ENCODE results near the gene ISCA2.

The ISCA2 gene

DNA sequence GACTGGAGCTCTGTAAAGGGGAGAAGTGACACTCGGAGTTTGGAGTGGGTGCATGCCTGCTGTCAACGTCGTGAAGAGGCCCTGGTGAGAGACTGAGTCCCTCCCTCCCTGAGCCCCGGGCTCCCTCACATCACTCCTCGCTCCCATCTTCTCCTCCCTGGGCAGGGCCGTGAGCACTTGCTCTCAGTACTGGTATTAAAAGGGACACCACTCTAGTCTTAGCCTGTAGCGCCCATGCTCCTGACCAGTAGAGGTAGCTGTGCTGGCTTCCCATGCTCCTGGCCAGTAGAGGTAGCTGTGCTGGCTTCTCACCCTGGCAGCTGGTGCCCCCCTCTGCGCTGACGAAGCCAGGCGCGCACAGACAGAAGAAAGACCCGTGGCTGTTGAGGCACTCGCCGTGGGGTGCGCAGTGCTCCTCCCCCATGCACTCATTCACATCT is 14.7 kb downstream of the ISCA2 start:
- Histone ChIP-seq H3K4me1 (ENCODE audit: control insufficient read depth, insufficient read depth, low read length, unreplicated experiment) (peaks cover 20% of the 10 kb centered on the region), H2AFZ (ENCODE audit: low read length, unreplicated experiment) (no peak overlapping the region), H3K27me3 (ENCODE audit: insufficient read depth, low read length) (no peaks in the 10 kb centered on the region), H3K27ac (ENCODE audit: low read depth, low read length) (no peak overlapping the region), H3K36me3 (ENCODE audit: insufficient read depth, low read length) (peaks cover 3% of the 10 kb centered on the region; the same call in 1 of the 2 replicates), H3K79me2 (ENCODE audit: control insufficient read depth, insufficient read depth, low read length, unreplicated experiment) (no peaks in the 10 kb centered on the region), H3K4me3 (ENCODE audit: low read depth, low read length) (no peak overlapping the region)

DNA sequence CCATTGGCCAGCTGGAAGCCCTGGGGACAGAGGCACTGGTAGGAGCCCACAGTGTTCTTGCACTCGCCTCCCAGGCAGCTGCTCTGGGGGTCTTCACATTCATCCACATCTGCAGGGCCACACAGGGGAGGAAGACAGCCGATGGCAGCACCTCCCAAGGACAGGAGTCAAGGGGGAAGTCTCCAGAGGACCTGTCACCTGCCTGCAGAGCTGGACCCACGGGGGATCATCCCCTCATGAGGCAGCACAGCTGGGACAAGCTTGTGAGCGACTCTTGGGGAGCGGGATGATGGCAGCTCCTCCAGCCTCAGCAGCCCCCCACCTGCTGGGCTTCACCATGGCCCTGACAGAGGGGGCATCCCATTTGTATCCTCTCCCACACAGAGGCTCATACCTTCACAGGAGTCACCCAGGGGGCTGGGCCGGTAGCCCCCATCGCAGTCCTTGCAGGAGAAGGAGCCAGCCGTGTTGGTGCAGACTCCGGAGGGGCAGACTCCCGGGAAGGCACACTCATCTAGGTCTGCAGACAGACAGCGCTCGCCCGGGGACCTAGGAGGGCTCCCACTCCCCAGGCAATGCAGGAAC is 15.4 kb downstream of the ISCA2 start:
- Histone ChIP-seq H3K36me3 (ENCODE audit: insufficient read depth, low read length) (peaks cover 6% of the 10 kb centered on the region; the same call in 1 of the 2 replicates), H3K79me2 (ENCODE audit: control insufficient read depth, insufficient read depth, low read length, unreplicated experiment) (no peaks in the 10 kb centered on the region), H2AFZ (ENCODE audit: low read length, unreplicated experiment) (no peak overlapping the region), H3K4me1 (ENCODE audit: control insufficient read depth, insufficient read depth, low read length, unreplicated experiment) (peaks cover 20% of the 10 kb centered on the region), H3K27ac (ENCODE audit: low read depth, low read length) (no peak overlapping the region), H3K27me3 (ENCODE audit: insufficient read depth, low read length) (no peaks in the 10 kb centered on the region), H3K4me3 (ENCODE audit: low read depth, low read length) (no peak overlapping the region)

DNA sequence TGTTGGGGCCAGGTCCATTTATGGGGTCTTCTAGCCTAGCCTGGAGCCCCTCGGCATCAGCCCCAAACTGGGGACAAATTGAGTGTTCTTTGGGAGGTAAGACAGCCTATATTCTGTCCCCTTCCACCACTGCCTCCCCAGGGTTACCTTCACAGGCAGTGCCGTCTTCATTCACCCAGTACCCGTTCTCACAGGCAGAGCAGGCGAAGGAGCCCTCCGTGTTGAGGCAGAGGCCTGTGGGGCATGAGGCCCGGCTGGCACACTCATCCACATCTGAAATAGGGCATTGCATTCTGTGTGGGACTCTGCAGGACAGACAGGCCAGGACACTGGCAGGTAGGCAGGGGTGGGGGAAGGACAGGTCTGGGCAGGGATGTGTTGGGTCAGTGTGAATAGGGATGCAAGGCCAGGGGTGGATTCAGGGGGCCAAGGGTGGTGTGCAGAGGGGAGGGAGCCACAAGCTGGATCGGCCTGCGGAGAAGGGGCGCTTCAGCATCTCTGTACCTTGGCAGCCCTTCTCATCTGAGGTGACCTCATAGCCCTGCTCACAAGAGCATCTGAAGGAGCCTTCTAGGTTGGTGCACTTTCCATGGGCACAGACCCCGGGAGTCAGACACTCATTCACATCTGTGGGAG is 16.1 kb downstream of the ISCA2 start:
- no peaks in the 10 kb centered on the region for H3K79me2 ChIP-seq (ENCODE audit: control insufficient read depth, insufficient read depth, low read length, unreplicated experiment)
- H3K36me3 ChIP-seq (ENCODE audit: insufficient read depth, low read length): peaks cover 13% of the 10 kb centered on the region; the same call in 1 of the 2 replicates
- no peak overlapping the region for H2AFZ ChIP-seq (ENCODE audit: low read length, unreplicated experiment)
- no peak overlapping the region for H3K4me3 ChIP-seq (ENCODE audit: low read depth, low read length)
- peak overlapping the region; percentile 66 for H3K27ac ChIP-seq (ENCODE audit: low read depth, low read length)
- H3K4me1 ChIP-seq (ENCODE audit: control insufficient read depth, insufficient read depth, low read length, unreplicated experiment): peaks cover 28% of the 10 kb centered on the region
- no peaks in the 10 kb centered on the region for H3K27me3 ChIP-seq (ENCODE audit: insufficient read depth, low read length)

DNA sequence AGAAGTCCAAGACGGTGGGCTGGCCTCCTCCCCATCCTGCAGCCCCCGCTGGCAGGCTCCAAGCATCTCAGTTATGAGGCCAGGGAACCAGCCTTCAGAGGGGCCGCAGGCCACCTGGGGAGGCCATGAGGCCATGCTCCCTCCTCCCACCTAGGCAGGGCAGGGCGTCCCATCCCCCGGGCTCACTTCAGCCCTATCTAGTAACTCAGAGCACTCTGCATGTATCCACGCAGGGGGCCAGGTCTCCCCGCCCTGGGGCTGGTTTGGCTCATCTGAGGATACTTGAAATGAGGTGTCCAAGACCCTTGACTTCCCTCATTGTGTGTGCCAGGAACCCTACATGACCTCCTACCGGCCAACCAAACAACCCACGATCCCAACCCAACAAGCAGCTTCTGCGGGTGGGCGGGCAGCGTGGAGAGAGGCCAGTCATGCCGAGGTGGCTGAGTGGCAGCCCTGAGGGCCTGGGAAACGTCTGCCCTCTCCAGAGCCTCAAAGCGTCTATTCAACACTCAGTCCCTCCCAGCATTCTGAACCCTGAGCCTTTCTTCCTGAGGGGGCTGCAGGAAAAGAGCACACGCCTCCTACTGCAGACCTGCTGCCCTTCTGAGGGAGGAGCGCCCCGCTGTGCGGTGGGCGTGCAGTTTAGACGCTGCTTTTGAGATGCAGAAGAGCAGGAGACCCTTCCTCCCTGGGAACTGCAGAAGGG is 16.8 kb downstream of the ISCA2 start:
- no peak overlapping the region for H3K4me3 ChIP-seq (ENCODE audit: low read depth, low read length)
- no peaks in the 10 kb centered on the region for H3K79me2 ChIP-seq (ENCODE audit: control insufficient read depth, insufficient read depth, low read length, unreplicated experiment)
- no peak overlapping the region for H2AFZ ChIP-seq (ENCODE audit: low read length, unreplicated experiment)
- H3K27me3 ChIP-seq (ENCODE audit: insufficient read depth, low read length): no peaks in the 10 kb centered on the region
- H3K36me3 ChIP-seq (ENCODE audit: insufficient read depth, low read length): peaks cover 13% of the 10 kb centered on the region; the same call in 1 of the 2 replicates
- peak overlapping the region; percentile 66 for H3K27ac ChIP-seq (ENCODE audit: low read depth, low read length)
- peaks cover 29% of the 10 kb centered on the region for H3K4me1 ChIP-seq (ENCODE audit: control insufficient read depth, insufficient read depth, low read length, unreplicated experiment)

DNA sequence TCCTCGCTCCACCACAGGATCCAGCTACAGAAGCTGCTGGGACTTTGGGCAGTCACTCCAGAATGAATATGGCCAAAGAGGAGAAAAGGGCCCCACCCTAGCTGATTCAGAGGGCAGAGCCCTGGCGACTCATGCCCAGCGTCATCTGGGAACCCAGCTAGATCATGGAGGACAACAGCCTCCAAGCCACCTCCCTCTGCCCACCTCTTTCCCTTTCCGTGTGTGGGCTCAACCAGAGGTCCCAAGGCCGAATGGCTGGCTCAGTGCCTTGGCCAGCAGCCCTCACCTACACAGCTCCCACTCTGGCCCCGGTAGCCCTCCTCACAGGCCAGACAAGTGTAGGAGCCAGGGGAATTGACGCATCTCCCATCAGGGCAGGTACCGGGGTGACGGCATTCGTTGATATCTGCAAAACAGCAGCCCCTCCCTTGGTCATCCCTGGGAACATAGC is 17.4 kb downstream of the ISCA2 start:
- Histone ChIP-seq H3K4me3 (ENCODE audit: low read depth, low read length) (no peak overlapping the region), H3K27ac (ENCODE audit: low read depth, low read length) (peak overlapping the region; percentile 66), H2AFZ (ENCODE audit: low read length, unreplicated experiment) (peak overlapping the region; percentile 41), H3K27me3 (ENCODE audit: insufficient read depth, low read length) (no peaks in the 10 kb centered on the region), H3K79me2 (ENCODE audit: control insufficient read depth, insufficient read depth, low read length, unreplicated experiment) (no peaks in the 10 kb centered on the region), H3K4me1 (ENCODE audit: control insufficient read depth, insufficient read depth, low read length, unreplicated experiment) (peaks cover 29% of the 10 kb centered on the region), H3K36me3 (ENCODE audit: insufficient read depth, low read length) (peaks cover 13% of the 10 kb centered on the region; the same call in 1 of the 2 replicates)

DNA sequence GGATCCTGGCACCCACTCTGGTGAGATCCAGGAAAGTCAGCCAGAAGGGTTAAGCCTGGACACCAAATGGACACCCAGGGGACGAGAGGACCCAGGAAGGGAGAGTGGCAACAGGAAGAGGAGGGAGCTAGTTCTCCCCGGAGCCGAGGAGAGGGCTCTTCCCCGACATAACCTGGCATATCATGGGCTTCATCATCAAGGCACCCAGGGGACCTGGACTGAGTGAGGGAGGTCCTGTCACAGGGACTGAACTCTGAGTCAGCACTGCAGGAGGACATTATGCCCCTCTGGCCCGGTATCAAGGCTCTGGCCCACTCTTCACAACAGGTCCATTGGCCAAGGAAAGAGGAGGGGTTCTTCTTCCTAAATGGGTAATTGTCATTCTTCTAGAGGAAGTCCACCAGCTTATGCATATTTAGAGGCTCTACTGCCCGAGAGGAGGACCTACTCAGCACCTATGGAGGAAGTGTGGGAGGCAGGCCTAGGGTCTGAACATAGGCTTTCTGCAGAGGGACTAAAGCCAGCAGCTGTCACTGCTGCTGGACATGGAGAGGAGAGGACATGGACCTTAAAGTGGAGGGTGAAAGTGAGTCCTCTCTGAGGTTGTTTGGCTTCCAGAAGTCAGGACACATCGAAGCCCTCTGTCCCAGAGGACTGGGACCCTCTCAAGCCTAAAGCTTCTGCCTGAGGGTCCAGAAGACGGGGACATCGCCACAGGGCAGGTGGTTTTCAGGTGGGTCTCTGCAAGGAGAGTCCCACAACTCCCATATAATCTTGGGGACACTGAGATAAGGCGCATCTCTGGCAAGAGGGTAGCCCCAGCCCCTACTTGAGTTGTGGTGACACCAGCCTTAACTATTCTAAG is 18.6 kb downstream of the ISCA2 start:
- H3K4me1 ChIP-seq (ENCODE audit: control insufficient read depth, insufficient read depth, low read length, unreplicated experiment): peaks cover 37% of the 10 kb centered on the region
- H3K27ac ChIP-seq (ENCODE audit: low read depth, low read length): peak overlapping the region; percentile 66; the same call in 1 of the 2 replicates
- H2AFZ ChIP-seq (ENCODE audit: low read length, unreplicated experiment): no peak overlapping the region
- H3K79me2 ChIP-seq (ENCODE audit: control insufficient read depth, insufficient read depth, low read length, unreplicated experiment): no peaks in the 10 kb centered on the region
- H3K36me3 ChIP-seq (ENCODE audit: insufficient read depth, low read length): peaks cover 13% of the 10 kb centered on the region; the same call in 1 of the 2 replicates
- no peaks in the 10 kb centered on the region for H3K27me3 ChIP-seq (ENCODE audit: insufficient read depth, low read length)
- no peak overlapping the region for H3K4me3 ChIP-seq (ENCODE audit: low read depth, low read length)

DNA sequence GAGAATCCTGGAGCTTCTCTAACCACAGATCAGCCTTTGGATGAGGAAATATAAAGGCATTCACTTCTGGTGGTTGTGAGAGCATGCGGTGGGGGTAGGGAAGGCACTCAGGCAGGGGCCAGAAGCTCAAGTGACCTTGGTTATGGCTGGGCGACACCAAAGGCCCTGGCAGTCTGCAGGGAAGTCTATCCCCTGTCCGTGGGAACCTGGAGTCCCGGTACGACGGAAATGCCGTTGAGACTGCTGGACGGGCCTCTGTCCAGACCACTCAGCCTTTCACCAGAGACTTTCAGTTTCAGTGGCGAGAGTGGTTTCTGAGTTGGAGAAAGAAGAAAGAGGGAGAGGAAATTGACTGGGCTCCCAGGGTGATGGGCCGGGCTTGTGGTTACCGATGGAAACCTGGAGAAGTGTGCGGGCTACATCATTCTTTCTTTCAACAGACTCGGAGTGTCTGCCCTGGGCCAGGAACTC is 20.9 kb downstream of the ISCA2 start:
- Histone ChIP-seq H2AFZ (ENCODE audit: low read length, unreplicated experiment) (no peak overlapping the region), H3K4me3 (ENCODE audit: low read depth, low read length) (no peak overlapping the region), H3K4me1 (ENCODE audit: control insufficient read depth, insufficient read depth, low read length, unreplicated experiment) (peaks cover 37% of the 10 kb centered on the region), H3K79me2 (ENCODE audit: control insufficient read depth, insufficient read depth, low read length, unreplicated experiment) (no peaks in the 10 kb centered on the region), H3K27ac (ENCODE audit: low read depth, low read length) (peak overlapping the region; percentile 61), H3K36me3 (ENCODE audit: insufficient read depth, low read length) (peaks cover 13% of the 10 kb centered on the region; the same call in 1 of the 2 replicates), H3K27me3 (ENCODE audit: insufficient read depth, low read length) (no peaks in the 10 kb centered on the region)

DNA sequence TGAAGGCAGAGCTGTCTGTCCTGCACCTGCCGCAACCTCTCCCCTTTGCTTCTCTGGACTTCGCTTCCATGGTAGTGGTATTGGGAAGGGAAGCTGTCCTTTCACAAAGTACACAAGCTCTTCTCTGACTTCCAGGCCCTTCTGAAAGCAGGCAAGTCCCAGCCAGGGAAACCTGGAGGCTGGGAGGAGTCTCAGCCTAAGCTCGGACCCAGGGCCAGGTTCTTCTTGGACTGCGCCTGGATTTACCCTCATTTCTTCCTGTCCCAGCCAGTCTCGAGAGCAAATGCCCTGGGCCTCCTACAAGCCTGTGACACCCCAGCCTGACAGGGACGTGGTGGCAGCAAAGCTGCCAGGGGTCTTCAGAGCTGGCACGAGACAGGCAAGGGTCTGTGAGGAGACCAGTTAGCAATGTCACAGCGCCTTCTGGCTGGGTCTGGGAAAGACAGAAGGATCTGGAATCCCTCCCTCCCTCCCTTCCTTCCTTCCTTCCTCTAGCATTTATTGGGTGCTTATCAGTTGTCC is 22.4 kb downstream of the ISCA2 start:
- Histone ChIP-seq H3K27ac (ENCODE audit: low read depth, low read length) (no peak overlapping the region), H3K4me3 (ENCODE audit: low read depth, low read length) (no peak overlapping the region), H3K27me3 (ENCODE audit: insufficient read depth, low read length) (no peaks in the 10 kb centered on the region), H3K36me3 (ENCODE audit: insufficient read depth, low read length) (peaks cover 13% of the 10 kb centered on the region; the same call in 1 of the 2 replicates), H2AFZ (ENCODE audit: low read length, unreplicated experiment) (no peak overlapping the region), H3K79me2 (ENCODE audit: control insufficient read depth, insufficient read depth, low read length, unreplicated experiment) (no peaks in the 10 kb centered on the region), H3K4me1 (ENCODE audit: control insufficient read depth, insufficient read depth, low read length, unreplicated experiment) (peaks cover 28% of the 10 kb centered on the region)

DNA sequence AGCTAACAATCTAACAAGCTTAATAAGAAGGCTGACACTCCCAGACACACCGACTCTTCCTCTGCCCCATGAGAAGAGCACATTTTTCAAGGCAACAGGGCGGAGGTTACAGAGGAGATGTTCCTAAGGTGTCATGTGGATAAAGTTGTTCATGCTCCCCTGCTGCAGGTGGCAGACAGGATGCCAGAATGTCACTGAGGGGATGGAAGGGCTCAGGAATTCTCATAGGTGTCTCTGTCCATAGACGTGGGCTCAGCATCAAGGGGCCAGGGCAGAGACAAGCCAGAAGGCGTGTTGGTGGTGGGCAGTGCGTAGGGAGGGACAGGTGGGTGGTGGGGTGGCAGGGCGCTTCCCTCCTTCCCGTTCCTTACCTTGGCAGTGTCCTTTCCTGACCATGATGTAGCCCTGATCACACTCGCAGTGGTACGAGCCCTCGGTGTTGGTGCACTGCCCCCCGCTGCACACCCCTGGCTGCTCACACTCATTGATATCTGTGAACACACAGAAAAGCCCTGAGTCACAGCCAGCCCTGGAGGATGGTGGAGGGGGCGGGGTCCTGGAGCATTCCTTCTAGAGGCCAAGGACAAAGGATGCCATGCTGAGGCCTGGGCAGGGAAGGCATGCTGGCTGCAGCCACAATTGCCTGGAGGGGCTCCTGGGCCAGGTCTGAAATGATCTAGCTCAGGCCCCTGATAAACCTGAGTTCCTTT is 23.0 kb downstream of the ISCA2 start:
- peaks cover 22% of the 10 kb centered on the region for H3K4me1 ChIP-seq (ENCODE audit: control insufficient read depth, insufficient read depth, low read length, unreplicated experiment)
- H3K36me3 ChIP-seq (ENCODE audit: insufficient read depth, low read length): peaks cover 13% of the 10 kb centered on the region; the same call in 1 of the 2 replicates
- H3K79me2 ChIP-seq (ENCODE audit: control insufficient read depth, insufficient read depth, low read length, unreplicated experiment): no peaks in the 10 kb centered on the region
- no peaks in the 10 kb centered on the region for H3K27me3 ChIP-seq (ENCODE audit: insufficient read depth, low read length)
- no peak overlapping the region for H3K4me3 ChIP-seq (ENCODE audit: low read depth, low read length)
- no peak overlapping the region for H2AFZ ChIP-seq (ENCODE audit: low read length, unreplicated experiment)
- no peak overlapping the region for H3K27ac ChIP-seq (ENCODE audit: low read depth, low read length)

Data from ACC112 (cell line).